ENCODE results near the gene ALG11.

- no peak for TF ChIP-seq POLR2A (IDR thresholded peaks at IDR 0.05)
- TF ChIP-seq, protein P1, sequence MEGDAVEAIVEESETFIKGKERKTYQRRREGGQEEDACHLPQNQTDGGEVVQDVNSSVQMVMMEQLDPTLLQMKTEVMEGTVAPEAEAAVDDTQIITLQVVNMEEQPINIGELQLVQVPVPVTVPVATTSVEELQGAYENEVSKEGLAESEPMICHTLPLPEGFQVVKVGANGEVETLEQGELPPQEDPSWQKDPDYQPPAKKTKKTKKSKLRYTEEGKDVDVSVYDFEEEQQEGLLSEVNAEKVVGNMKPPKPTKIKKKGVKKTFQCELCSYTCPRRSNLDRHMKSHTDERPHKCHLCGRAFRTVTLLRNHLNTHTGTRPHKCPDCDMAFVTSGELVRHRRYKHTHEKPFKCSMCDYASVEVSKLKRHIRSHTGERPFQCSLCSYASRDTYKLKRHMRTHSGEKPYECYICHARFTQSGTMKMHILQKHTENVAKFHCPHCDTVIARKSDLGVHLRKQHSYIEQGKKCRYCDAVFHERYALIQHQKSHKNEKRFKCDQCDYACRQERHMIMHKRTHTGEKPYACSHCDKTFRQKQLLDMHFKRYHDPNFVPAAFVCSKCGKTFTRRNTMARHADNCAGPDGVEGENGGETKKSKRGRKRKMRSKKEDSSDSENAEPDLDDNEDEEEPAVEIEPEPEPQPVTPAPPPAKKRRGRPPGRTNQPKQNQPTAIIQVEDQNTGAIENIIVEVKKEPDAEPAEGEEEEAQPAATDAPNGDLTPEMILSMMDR (IDR thresholded peaks at IDR 0.05), result no peak
Measured at GRCh38 chr13:52043675-52044074, 31.5 kb downstream of the ALG11 start.

Measured in right lobe of liver (tissue), 4 donors.